ENCODE data around the gene POU3F3. TPM values are rescaled to one million over a fixed set of nuclear protein-coding genes. Genes with fewer than 3 reads are reported as not detected.

The POU3F3 gene
- total RNA-seq, 2 donors from 2014 or later = not detected

- Histone ChIP-seq H3K4me3 (ENCODE audit: low read length) (no peak overlapping the region), H3K27ac (ENCODE audit: low read depth, low read length) (no peak overlapping the region), H3K4me1 (ENCODE audit: control insufficient read depth, insufficient read depth, low read length) (no peaks in the 10 kb centered on the region), H3K9me3 (ENCODE audit: control insufficient read depth, low read length) (no peaks in the 10 kb centered on the region), H3K36me3 (ENCODE audit: control insufficient read depth, insufficient read depth, low read length) (no peaks in the 10 kb centered on the region), H3K9ac (ENCODE audit: extremely low read depth, low read length, poor library complexity, severe bottlenecking) (no peak overlapping the region), H3K27me3 (ENCODE audit: control insufficient read depth, insufficient read depth, low read length, poor library complexity, severe bottlenecking) (peaks cover 10% of the 10 kb centered on the region)
- no peaks in the 10 kb centered on the region for H3K36me3 Mint-ChIP-seq (ENCODE audit: low read depth)
- TF ChIP-seq CTCF (conservative IDR thresholded peaks at IDR 0.05) = no peak
- H3K4me3 Mint-ChIP-seq = no peak overlapping the region
- WGBS, 2 experiments (ENCODE audit: insufficient coverage in 1 of 2, insufficient read length in 1 of 2) = 89 to 91% methylated on average over 15 to 17 of the region's 17 CpGs
- no peaks in the 10 kb centered on the region for H3K4me1 Mint-ChIP-seq
- H3K27ac Mint-ChIP-seq = no peak overlapping the region
- DNase-seq = no peak
- H3K27me3 Mint-ChIP-seq (ENCODE audit: insufficient read depth) = peaks cover 12% of the 10 kb centered on the region
- no peaks in the 10 kb centered on the region for H3K9me3 Mint-ChIP-seq
Measured at GRCh38 chr2:104834431-104835153, 19.3 kb upstream of the POU3F3 start.

GRCh38 chr2:104836265-104836664 lies 17.6 kb upstream of the POU3F3 start:
- H3K27ac ChIP-seq (ENCODE audit: low read depth, low read length) = no peak overlapping the region
- H3K4me1 ChIP-seq (ENCODE audit: control insufficient read depth, insufficient read depth, low read length) = no peaks in the 10 kb centered on the region
- no peak overlapping the region for H3K4me3 ChIP-seq (ENCODE audit: low read length)
- no peak for TF ChIP-seq CTCF (conservative IDR thresholded peaks at IDR 0.05)
- H3K36me3 Mint-ChIP-seq (ENCODE audit: low read depth) = no peaks in the 10 kb centered on the region
- peaks cover 26% of the 10 kb centered on the region for H3K27me3 Mint-ChIP-seq (ENCODE audit: insufficient read depth)
- 71 to 86% methylated on average over 1 to 2 of the region's 3 CpGs for WGBS, 2 experiments (ENCODE audit: insufficient coverage in 1 of 2, insufficient read length in 1 of 2)
- H3K9me3 ChIP-seq (ENCODE audit: control insufficient read depth, low read length) = no peaks in the 10 kb centered on the region
- H3K4me1 Mint-ChIP-seq = no peaks in the 10 kb centered on the region
- no peak for DNase-seq
- no peaks in the 10 kb centered on the region for H3K36me3 ChIP-seq (ENCODE audit: control insufficient read depth, insufficient read depth, low read length)
- H3K27me3 ChIP-seq (ENCODE audit: control insufficient read depth, insufficient read depth, low read length, poor library complexity, severe bottlenecking) = peaks cover 26% of the 10 kb centered on the region
- no peak overlapping the region for H3K4me3 Mint-ChIP-seq
- no peaks in the 10 kb centered on the region for H3K9me3 Mint-ChIP-seq
- H3K27ac Mint-ChIP-seq = no peak overlapping the region
- H3K9ac ChIP-seq (ENCODE audit: extremely low read depth, low read length, poor library complexity, severe bottlenecking) = no peak overlapping the region

GRCh38 chr2:104836841-104837240 lies 17.1 kb upstream of the POU3F3 start:
- Mint-ChIP-seq H3K4me1 (no peaks in the 10 kb centered on the region), H3K27me3 (ENCODE audit: insufficient read depth) (peaks cover 32% of the 10 kb centered on the region), H3K27ac (no peak overlapping the region), H3K36me3 (ENCODE audit: low read depth) (no peaks in the 10 kb centered on the region), H3K4me3 (no peak overlapping the region), H3K9me3 (no peaks in the 10 kb centered on the region)
- Histone ChIP-seq H3K9ac (ENCODE audit: extremely low read depth, low read length, poor library complexity, severe bottlenecking) (no peak overlapping the region), H3K27ac (ENCODE audit: low read depth, low read length) (no peak overlapping the region), H3K27me3 (ENCODE audit: control insufficient read depth, insufficient read depth, low read length, poor library complexity, severe bottlenecking) (peaks cover 32% of the 10 kb centered on the region), H3K9me3 (ENCODE audit: control insufficient read depth, low read length) (no peaks in the 10 kb centered on the region), H3K4me3 (ENCODE audit: low read length) (no peak overlapping the region), H3K36me3 (ENCODE audit: control insufficient read depth, insufficient read depth, low read length) (no peaks in the 10 kb centered on the region), H3K4me1 (ENCODE audit: control insufficient read depth, insufficient read depth, low read length) (no peaks in the 10 kb centered on the region)
- WGBS, 2 experiments (ENCODE audit: insufficient coverage in 1 of 2, insufficient read length in 1 of 2) = 100% methylated on average over 1 of the region's 1 CpG; no CpG with 5 or more reads in 1 of the 2 experiments
- DNase-seq = no peak
- no peak for TF ChIP-seq CTCF (conservative IDR thresholded peaks at IDR 0.05)
